Stimulated activated CD8-positive, alpha-beta memory T cell treated with anti-CD3 and anti-CD28 coated beads, Interleukin-15, amount 100 ng/mL, for 1 hour (primary cell): ENCODE results near the gene CDCP2.
A peak's percentile ranks its signal among the peaks of the same experiment; 100 is the strongest.

Source experiments
- DNase-seq: peaks from one replicate; pipeline ENCODE4 v3.0.0-alpha.2; 2020; ENCODE audit warnings: low read depth

Gene CDCP2

DNA sequence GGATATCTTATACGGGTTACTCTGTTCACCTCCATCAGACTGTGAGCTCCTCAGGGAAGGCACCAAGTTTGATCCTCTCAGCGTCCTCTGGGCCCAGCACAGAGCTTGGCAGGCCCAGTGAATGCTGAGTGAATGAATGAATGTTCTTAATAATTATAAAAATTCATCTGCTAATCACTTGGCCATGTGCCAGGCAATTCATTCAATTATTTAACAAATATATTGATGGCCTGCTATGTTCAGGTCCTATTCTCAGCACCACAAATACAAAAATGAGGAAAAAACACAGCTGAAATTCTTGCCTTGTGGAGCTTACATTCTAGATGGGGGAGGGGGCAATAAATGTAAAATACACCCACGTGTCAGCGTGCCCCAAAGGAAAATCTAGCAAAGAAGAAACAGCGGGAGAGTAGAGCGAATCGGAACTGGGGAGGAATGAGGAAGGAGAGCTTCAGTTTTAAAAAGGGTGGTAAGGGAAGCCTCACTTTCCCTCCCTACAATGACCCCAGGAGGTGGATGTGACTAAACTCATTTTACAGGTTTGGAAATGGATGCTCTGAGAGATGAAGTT, 15.8 kb downstream of the CDCP2 start:
- DNase-seq: no peak

DNA sequence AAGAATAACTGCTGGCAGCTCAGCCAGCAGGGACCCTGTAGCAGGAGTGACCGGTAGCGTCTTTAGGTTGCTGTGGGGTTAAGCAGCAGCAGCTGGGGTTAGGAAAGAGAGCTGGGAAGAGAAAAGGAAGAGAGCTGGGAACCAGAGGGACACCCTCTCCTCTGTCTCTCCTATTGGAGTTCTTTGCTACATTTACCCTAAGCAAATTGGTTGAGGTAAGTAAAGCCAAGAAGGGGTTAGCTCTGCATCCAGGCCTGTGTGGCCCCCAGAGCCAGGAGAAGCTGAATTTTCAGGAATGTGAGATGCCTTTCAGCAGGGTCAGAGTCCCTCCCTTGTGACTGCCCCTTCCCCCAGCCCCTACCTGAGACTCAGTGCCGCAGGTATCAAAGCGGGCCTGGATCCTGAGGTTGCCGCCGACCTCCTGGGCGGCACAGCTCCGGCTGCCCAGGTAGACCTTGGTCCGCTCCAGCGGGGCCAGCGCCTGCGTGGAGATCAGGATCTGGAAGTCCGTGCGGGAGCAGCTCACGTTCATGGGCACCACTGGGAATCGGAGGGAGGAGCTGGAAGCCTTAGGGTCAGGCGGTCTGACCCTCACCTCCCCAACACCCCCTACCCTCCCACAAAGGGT, 16.4 kb downstream of the CDCP2 start:
- no peak for DNase-seq

DNA sequence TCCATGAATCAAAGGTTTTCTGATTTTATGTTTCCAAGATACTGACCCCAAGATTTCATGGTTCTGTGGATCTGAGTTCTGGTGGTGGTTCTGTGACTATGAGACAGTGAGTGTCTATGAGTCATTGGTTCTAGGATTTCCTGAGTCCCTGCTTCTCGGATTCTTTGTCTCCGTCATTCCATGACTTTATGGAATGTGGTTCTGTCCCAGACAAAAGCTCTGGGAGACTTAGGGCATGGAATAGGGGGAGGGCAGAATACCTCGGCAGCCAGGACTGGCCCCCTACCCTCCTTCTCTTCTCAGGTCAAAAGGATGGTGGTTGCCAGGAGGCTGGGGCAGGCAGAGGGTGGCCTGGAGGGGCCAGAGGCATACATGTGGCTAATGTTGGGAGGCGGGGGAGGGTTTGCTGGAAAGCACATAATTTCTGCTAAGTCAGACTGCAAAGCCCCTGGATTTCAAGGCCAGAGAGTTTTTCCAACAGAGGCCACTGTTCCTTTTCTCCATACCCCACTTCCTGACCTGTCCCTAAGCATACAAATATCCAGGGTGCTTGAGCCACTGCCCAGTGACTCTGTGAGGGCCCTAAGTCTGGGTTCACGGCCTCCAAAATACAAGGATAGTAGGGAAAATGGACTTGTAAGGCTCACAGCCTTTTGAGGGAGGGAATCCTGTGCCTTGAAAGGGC, 17.2 kb downstream of the CDCP2 start:
- DNase-seq: no peak

GRCh38 chr1:54134295-54134694, 18.5 kb downstream of the CDCP2 start:
- no peak for DNase-seq

GRCh38 chr1:54132495-54132894, 20.3 kb downstream of the CDCP2 start:
- no peak for DNase-seq

DNA sequence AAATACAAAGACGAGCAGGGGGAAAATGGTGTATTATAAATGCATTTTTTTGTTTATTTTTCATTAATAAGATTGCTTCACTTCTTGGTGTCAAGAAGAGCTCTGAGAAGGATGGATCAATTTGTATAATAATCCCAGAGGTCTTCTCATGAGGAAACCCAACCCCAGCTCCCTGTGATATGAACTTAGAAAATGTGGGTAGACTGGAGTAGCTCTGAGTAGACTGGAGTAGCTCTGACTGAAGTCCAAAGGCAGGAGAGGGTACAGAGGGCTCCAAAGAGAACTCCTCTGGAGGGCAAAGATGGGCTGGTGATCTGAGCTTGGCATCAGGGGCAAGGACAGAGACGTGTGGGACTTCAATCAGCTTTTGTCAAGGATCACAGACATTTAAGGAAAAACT, 21.4 kb downstream of the CDCP2 start:
- DNase-seq: no peak

DNA sequence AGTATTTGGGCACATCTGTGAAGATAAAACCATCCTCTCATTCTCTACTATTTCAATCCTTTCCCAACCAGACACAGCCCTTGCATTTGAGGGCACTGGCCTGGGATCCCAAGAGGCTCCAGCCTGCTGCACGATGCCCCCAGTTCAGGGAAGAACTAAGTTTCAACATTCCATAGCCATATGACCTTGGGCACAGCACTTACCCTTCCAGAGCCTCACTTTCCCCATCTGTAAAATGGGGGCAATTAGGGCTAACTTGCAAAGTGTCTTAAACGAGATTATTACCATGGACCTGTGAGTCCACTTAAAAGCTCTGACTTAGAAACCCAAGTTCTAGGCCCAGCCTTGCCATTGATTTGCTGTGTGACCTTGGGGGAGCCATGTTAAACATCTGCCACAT, 22.9 kb downstream of the CDCP2 start:
- no peak for DNase-seq

- DNase-seq: no peak
These were observed 25.1 kb downstream of the CDCP2 start for GRCh38 chr1:54127594-54128300.

GRCh38 chr1:54126271-54126815, 26.5 kb downstream of the CDCP2 start:
- no peak for DNase-seq

DNA sequence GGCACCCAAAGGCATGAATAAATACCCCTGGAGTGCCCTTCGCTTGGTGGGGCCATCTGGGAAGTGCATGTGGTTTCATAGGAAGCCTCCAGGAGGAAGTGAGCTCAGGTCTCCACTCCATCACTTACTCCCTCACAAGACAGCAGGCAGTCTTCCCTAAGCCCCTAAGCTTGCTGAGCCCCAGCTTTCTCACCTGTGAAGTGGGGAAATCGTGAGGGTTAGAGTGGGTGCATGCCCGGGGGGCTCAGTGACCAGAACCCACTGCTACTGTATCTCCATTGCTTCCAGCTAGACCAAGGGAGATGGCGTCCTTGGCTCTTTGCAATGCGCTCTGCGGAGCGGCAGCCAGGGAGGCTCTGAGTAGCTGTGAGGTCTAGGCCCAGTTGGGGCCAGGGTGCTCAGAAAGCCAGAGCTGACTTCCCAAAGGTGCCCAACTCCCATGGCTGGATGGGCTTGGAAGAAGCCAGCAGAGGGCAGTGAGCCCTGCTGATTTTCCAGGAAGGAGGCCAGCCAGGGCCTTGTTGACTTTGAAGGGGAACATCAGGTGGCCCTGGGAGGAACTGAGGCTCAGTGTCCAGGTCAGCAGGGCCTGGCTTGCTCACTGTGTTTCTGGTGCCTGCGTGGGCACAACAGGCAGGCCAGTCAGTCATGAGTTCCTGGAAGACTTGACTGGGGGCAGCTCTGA, 27.3 kb downstream of the CDCP2 start:
- no peak for DNase-seq

GRCh38 chr1:54124906-54125305, 27.9 kb downstream of the CDCP2 start:
- DNase-seq: no peak

DNA sequence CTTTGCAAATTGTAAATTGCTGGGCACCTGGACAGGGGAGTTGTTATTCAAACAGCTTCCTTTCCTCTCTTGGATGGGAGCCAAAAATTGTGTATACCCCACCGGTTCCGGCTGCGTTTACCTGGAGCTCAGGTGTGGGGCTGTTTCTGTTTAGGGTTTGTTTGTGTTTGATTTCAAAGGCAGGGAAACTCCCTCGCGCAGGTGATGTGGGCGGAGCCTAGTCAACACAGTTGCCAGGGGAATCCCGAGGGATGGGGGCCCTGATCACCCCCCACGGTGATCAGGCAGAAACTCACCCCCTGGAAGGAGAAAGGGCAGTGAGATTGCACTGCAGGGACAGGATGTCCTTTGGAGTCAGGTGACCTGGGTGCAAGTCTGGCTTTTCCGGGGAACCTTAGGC, 28.3 kb downstream of the CDCP2 start:
- no peak for DNase-seq

DNA sequence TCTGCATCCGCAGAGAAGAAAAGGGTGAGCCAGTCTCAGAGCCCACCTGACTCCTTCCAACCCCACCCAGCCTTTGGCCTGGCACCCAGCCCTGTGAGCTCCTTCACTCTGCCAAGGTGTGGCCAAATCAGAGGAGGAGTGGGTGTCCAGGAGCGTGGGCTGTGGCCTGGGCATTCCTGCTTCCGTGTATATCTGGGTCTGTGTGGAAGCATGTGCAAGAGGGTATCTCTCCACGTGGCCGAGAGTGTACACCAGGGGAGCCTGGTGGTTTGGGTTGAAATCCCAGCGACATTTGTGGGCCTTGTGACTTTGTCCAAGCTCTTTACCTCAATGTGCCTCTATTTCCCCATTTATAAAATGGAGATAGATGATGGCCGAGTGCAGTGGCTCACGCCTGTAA, 29.8 kb downstream of the CDCP2 start:
- no peak for DNase-seq

DNA sequence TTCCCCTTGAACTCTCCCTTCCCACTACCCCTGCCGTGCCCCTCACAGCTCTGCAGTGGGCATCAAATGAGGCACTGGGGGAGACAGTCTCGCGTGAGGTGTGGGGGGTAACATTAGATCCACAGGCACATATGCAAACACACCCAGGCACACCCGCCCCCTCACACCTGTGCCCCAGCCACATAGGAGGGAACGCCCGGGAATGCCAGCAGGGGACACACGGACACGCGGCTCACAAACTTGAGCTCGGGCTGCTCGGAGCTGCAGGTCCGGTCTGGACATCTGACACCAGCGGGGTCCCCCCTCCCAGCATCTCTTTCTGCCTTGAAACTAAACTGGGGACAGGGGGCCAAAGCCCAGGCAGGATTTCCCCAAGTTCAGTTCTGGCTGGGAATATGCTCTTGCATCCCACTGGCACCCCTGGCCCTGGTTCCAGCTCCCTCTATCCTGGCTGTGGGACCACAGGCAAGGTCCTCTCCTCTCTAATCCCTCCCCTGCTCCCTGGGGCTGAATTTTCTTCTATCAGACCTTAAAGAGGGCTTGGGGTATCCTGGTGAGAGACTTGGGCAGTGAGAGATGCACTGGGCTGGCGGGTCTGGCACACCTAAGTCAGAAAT, 30.6 kb downstream of the CDCP2 start:
- no peak for DNase-seq

- DNase-seq: peak; percentile 41
These were observed 31.2 kb downstream of the CDCP2 start for GRCh38 chr1:54121482-54122134.

- no peak for DNase-seq
These were observed 31.9 kb downstream of the CDCP2 start for GRCh38 chr1:54120698-54121481.

DNA sequence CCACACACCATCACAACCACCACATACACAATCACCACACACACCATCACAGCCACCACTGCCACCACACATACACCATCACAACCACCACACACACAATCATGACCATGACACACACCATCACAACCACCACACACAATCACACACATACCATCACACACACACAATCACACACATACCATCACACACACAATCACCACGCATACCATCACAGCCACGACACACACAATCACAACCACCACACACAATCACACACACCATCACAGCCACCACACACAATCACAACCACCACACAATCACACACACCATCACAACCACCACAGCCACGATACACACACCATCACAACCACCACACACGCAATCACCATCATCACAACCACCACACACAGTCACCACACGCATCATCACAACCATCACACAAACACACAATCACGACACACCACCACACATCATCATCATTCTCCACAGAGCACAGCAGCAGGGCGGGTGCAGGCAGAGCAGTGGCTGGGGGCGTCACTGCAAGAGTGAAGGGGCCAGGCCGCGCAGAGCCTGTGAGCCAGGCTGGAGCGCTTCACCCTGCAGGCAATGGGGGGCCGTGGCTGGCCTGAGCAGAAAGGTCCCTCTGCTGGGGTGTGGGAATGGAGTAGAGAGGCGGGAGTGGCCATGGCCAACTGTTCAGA, 32.6 kb downstream of the CDCP2 start:
- no peak for DNase-seq

- no peak for DNase-seq
These were observed 34.1 kb downstream of the CDCP2 start for GRCh38 chr1:54118704-54119103.

- DNase-seq: no peak
These were observed 34.8 kb downstream of the CDCP2 start for GRCh38 chr1:54117815-54118563.
